Sigmoid colon (tissue), 4 donors: ENCODE measurements around the gene SERPINB6.

ENCODE experiments used
- EP300 ChIP-seq, 4 donors: sonication (generic); formaldehyde crosslinking; IDR thresholded peaks; one replicate each; pipeline ENCODE4 v1.6.1; 2017; ENCODE audit warnings: antibody characterized with exemption in 4 of 4
- POLR2A ChIP-seq, 2 donors: fragments of 450-650 bp; IDR thresholded peaks; one replicate each; pipeline ENCODE4 v1.6.1; 2016; ENCODE audit warnings: antibody characterized with exemption in 2 of 2, mild to moderate bottlenecking in 2 of 2, moderate library complexity in 2 of 2
- POLR2AphosphoS5 ChIP-seq, 4 donors: sonication (generic); formaldehyde crosslinking; IDR thresholded peaks; one replicate each; pipeline ENCODE4 v1.6.1; 2017; ENCODE audit warnings: antibody characterized with exemption in 4 of 4
- TF ChIP-seq, protein P1 (sequence below), 4 experiments: fragments of 450-650 bp in 3 of 4; fragments of 200-600 bp in 1 of 4; IDR thresholded peaks; one replicate each; pipeline ENCODE4 v1.5.1; 2016 to 2019; ENCODE audit warnings: antibody characterized with exemption in 4 of 4, mild to moderate bottlenecking in 3 of 4, moderate library complexity in 2 of 4

- TF ChIP-seq, protein P1, sequence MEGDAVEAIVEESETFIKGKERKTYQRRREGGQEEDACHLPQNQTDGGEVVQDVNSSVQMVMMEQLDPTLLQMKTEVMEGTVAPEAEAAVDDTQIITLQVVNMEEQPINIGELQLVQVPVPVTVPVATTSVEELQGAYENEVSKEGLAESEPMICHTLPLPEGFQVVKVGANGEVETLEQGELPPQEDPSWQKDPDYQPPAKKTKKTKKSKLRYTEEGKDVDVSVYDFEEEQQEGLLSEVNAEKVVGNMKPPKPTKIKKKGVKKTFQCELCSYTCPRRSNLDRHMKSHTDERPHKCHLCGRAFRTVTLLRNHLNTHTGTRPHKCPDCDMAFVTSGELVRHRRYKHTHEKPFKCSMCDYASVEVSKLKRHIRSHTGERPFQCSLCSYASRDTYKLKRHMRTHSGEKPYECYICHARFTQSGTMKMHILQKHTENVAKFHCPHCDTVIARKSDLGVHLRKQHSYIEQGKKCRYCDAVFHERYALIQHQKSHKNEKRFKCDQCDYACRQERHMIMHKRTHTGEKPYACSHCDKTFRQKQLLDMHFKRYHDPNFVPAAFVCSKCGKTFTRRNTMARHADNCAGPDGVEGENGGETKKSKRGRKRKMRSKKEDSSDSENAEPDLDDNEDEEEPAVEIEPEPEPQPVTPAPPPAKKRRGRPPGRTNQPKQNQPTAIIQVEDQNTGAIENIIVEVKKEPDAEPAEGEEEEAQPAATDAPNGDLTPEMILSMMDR (IDR thresholded peaks at IDR 0.05) = no peak
- TF ChIP-seq POLR2A (IDR thresholded peaks at IDR 0.05) (no peak), POLR2AphosphoS5 (IDR thresholded peaks at IDR 0.05) (no peak), EP300 (IDR thresholded peaks at IDR 0.05) (no peak)
Observed at GRCh38 chr6:2913621-2914317, 57.6 kb downstream of the SERPINB6 start.
